Measurements from ENCODE around the gene BRSK1. TPM values are rescaled to one million over a fixed set of nuclear protein-coding genes. Genes with fewer than 3 reads are reported as not detected.
A peak's percentile ranks its signal among the peaks of the same experiment; 100 is the strongest.

Gene BRSK1
- total RNA-seq, 2 experiments from 2014 or later, result 2.6 to 2.7 TPM

GRCh38 chr19:55251341-55252081 is 32.3 kb upstream of the BRSK1 start:
- Mint-ChIP-seq H3K27ac (peak overlapping the region; percentile 96), H3K36me3 (ENCODE audit: low read depth) (peaks cover 53% of the 10 kb centered on the region), H3K4me3 (peak overlapping the region; percentile 89), H3K9me3 (no peaks in the 10 kb centered on the region), H3K4me1 (ENCODE audit: low read depth) (peaks cover 73% of the 10 kb centered on the region), H3K27me3 (no peaks in the 10 kb centered on the region)
- TF ChIP-seq CTCF (IDR thresholded peaks at IDR 0.05), result no peak
- Histone ChIP-seq H3K9me3 (ENCODE audit: control insufficient read depth in 1 of 2, insufficient read depth in 1 of 2, low read length in 2 of 2) (no peaks in the 10 kb centered on the region), H3K27ac (ENCODE audit: low read depth in 1 of 2, low read length in 2 of 2) (peak overlapping the region; percentile 58 to 74), H3K4me1 (ENCODE audit: insufficient read depth, low read length) (peaks cover 96% of the 10 kb centered on the region), H3K4me3 (ENCODE audit: low read length) (peak overlapping the region; percentile 3), H3K36me3 (ENCODE audit: insufficient read depth, low read length) (peaks cover 26% of the 10 kb centered on the region), H3K27me3 (ENCODE audit: control insufficient read depth in 1 of 2, insufficient read depth in 2 of 2, low read length in 2 of 2) (no peaks in the 10 kb centered on the region)
- CTCF ChIA-PET, result interaction anchor here (0.9 kb wide), 1 partner anchor 9 kb away, joined by 3 read pairs; no protein-coding TSS in a partner anchor
- intact Hi-C loops (cut with DNase I, micrococcal nuclease), result loop anchor here (5.0 to 10.0 kb wide), 5 partner anchors 34 to 383 kb away; partner anchors contain the start of genes ZNF524 (in 1 of the 2) and ZNF865 (in 1 of the 2)
- DNase-seq (peak in 10 of 14 experiments; percentile 19 to 70 (median 46)), ATAC-seq (ENCODE audit: poor library complexity) (peak; percentile 6)
- POLR2A ChIA-PET, result interaction anchor here (1.0 kb wide), 1 partner anchor 8 kb away, joined by 6 read pairs; the partner anchor contains the start of gene PPP6R1

- Mint-ChIP-seq H3K4me3 (peak overlapping the region; percentile 91), H3K27me3 (no peaks in the 10 kb centered on the region), H3K36me3 (ENCODE audit: low read depth) (peaks cover 64% of the 10 kb centered on the region), H3K4me1 (ENCODE audit: low read depth) (peaks cover 80% of the 10 kb centered on the region), H3K27ac (peak overlapping the region; percentile 96), H3K9me3 (no peaks in the 10 kb centered on the region)
- ATAC-seq (ENCODE audit: poor library complexity) (no peak), DNase-seq (no peak)
- Histone ChIP-seq H3K27me3 (ENCODE audit: control insufficient read depth in 1 of 2, insufficient read depth in 2 of 2, low read length in 2 of 2) (no peaks in the 10 kb centered on the region), H3K27ac (ENCODE audit: low read depth in 1 of 2, low read length in 2 of 2) (peak overlapping the region; percentile 90 to 91), H3K36me3 (ENCODE audit: insufficient read depth, low read length) (peaks cover 14% of the 10 kb centered on the region), H3K9me3 (ENCODE audit: control insufficient read depth in 1 of 2, insufficient read depth in 1 of 2, low read length in 2 of 2) (no peaks in the 10 kb centered on the region), H3K4me3 (ENCODE audit: low read length) (peak overlapping the region; percentile 76), H3K4me1 (ENCODE audit: insufficient read depth, low read length) (peaks cover 98% of the 10 kb centered on the region)
- ChIA-PET CTCF (interaction anchor here (1.3 to 1.4 kb wide), 3 partner anchors 27 to 251 kb away, joined by 3 to 7 read pairs (median 5); partner anchors contain the start of gene HSPBP1), POLR2A (interaction anchor here (0.7 to 5.2 kb wide), 11 partner anchors 13 to 401 kb away, joined by 3 to 52 read pairs (median 5); partner anchors contain the start of genes FIZ1, HSPBP1, KMT5C and TMEM238)
- intact Hi-C loops (cut with DNase I, micrococcal nuclease), result loop anchor here (5.0 to 10.0 kb wide), 5 partner anchors 36 to 382 kb away; partner anchors contain the start of genes ZNF524 (in 1 of the 2) and ZNF865 (in 1 of the 2)
- no peak for TF ChIP-seq CTCF (IDR thresholded peaks at IDR 0.05)
Measured at GRCh38 chr19:55252760-55253663, 30.8 kb upstream of the BRSK1 start.
